VCaP (cell line): ENCODE measurements around the gene SMARCD1.

Experiments
- H3K27ac ChIP-seq: fragments of 450-650 bp; 2 replicates; pipeline ENCODE4 v1.5.1; 2017
- CTCF ChIP-seq: fragments of 450-650 bp; conservative IDR thresholded peaks from 2 replicates; pipeline ENCODE4 v1.5.1; 2017; ENCODE audit warnings: mild to moderate bottlenecking, moderate library complexity

The SMARCD1 gene

GRCh38 chr12:50084775-50085614 lies at the start of gene SMARCD1:
SMARCD1 (plus strand) TSS chr12:50085342; CDS start chr12:50085370, 28 bp downstream.
- H3K27ac ChIP-seq, result peak within 1 kb of the TSS; percentile 97
- TF ChIP-seq CTCF, result peak; percentile 87

GRCh38 chr12:50038336-50038735 lies 46.8 kb upstream of the SMARCD1 start:
- no peak overlapping the region for H3K27ac ChIP-seq
- TF ChIP-seq CTCF, result no peak

GRCh38 chr12:50039151-50039835 lies 45.8 kb upstream of the SMARCD1 start:
- H3K27ac ChIP-seq, result no peak overlapping the region
- TF ChIP-seq CTCF, result peak; percentile 90

- no peak for TF ChIP-seq CTCF
- H3K27ac ChIP-seq, result no peak overlapping the region
Measured at GRCh38 chr12:50040657-50041056, 44.5 kb upstream of the SMARCD1 start.

GRCh38 chr12:50041062-50041860 lies 43.9 kb upstream of the SMARCD1 start:
- no peak for TF ChIP-seq CTCF
- no peak overlapping the region for H3K27ac ChIP-seq

- no peak overlapping the region for H3K27ac ChIP-seq
- TF ChIP-seq CTCF, result no peak
Measured at GRCh38 chr12:50041962-50042361, 43.2 kb upstream of the SMARCD1 start.

- TF ChIP-seq CTCF, result no peak
Measured at GRCh38 chr12:50042693-50043092, 42.4 kb upstream of the SMARCD1 start.

More at GRCh38 chr12:50042693-50043092, 42.4 kb upstream of the SMARCD1 start:
- H3K27ac ChIP-seq, result no peak overlapping the region
